ENCODE measurements around the gene CGN.

GRCh38 chr1:151509350-151510019 is 1.7 kb upstream of the CGN start:
- TF ChIP-seq POLR2AphosphoS5 (IDR thresholded peaks at IDR 0.05) (no peak), POLR2A (IDR thresholded peaks at IDR 0.05) (no peak), EP300 (IDR thresholded peaks at IDR 0.05) (no peak)
- TF ChIP-seq, protein P1, sequence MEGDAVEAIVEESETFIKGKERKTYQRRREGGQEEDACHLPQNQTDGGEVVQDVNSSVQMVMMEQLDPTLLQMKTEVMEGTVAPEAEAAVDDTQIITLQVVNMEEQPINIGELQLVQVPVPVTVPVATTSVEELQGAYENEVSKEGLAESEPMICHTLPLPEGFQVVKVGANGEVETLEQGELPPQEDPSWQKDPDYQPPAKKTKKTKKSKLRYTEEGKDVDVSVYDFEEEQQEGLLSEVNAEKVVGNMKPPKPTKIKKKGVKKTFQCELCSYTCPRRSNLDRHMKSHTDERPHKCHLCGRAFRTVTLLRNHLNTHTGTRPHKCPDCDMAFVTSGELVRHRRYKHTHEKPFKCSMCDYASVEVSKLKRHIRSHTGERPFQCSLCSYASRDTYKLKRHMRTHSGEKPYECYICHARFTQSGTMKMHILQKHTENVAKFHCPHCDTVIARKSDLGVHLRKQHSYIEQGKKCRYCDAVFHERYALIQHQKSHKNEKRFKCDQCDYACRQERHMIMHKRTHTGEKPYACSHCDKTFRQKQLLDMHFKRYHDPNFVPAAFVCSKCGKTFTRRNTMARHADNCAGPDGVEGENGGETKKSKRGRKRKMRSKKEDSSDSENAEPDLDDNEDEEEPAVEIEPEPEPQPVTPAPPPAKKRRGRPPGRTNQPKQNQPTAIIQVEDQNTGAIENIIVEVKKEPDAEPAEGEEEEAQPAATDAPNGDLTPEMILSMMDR (IDR thresholded peaks at IDR 0.05) = no peak

All from suprapubic skin (tissue), 4 donors.